Measurements from ENCODE around the gene JAKMIP1. TPM values are rescaled to one million over a fixed set of nuclear protein-coding genes. Genes with fewer than 3 reads are reported as not detected.

JAKMIP1 gene
- total RNA-seq, 4 donors from 2014 or later = 1.2 to 6.6 TPM; not detected in 2

GRCh38 chr4:6194458-6195195 lies 5.7 kb downstream of the JAKMIP1 start:
- H3K9me3 ChIP-seq = peaks cover 0 to 3% (median 0%) of the 10 kb centered on the region in 4 donors
- H3K4me1 ChIP-seq = peaks cover 0 to 11% (median 3%) of the 10 kb centered on the region in 4 donors
- H3K36me3 ChIP-seq = no peaks in the 10 kb centered on the region
- DNase-seq = peak in 1 of 3 donors; percentile 25
- TF ChIP-seq, protein P1, sequence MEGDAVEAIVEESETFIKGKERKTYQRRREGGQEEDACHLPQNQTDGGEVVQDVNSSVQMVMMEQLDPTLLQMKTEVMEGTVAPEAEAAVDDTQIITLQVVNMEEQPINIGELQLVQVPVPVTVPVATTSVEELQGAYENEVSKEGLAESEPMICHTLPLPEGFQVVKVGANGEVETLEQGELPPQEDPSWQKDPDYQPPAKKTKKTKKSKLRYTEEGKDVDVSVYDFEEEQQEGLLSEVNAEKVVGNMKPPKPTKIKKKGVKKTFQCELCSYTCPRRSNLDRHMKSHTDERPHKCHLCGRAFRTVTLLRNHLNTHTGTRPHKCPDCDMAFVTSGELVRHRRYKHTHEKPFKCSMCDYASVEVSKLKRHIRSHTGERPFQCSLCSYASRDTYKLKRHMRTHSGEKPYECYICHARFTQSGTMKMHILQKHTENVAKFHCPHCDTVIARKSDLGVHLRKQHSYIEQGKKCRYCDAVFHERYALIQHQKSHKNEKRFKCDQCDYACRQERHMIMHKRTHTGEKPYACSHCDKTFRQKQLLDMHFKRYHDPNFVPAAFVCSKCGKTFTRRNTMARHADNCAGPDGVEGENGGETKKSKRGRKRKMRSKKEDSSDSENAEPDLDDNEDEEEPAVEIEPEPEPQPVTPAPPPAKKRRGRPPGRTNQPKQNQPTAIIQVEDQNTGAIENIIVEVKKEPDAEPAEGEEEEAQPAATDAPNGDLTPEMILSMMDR (IDR thresholded peaks at IDR 0.05) = no peak
- TF ChIP-seq POLR2A (IDR thresholded peaks at IDR 0.05) = no peak
- no peak overlapping the region for H3K27ac ChIP-seq
- no peak overlapping the region for H3K4me3 ChIP-seq
- H3K27me3 ChIP-seq = peaks cover 0 to 13% of the 10 kb centered on the region in 2 donors

GRCh38 chr4:6193399-6193798 lies 7.0 kb downstream of the JAKMIP1 start:
- H3K4me1 ChIP-seq = no peaks in the 10 kb centered on the region
- no peak overlapping the region for H3K4me3 ChIP-seq
- H3K9me3 ChIP-seq = no peaks in the 10 kb centered on the region
- no peak for TF ChIP-seq POLR2A (IDR thresholded peaks at IDR 0.05)
- TF ChIP-seq, protein P1 (IDR thresholded peaks at IDR 0.05) = no peak
- peak in 1 of 3 donors; percentile 14 for DNase-seq
- H3K27me3 ChIP-seq = peaks cover 0 to 1% of the 10 kb centered on the region in 2 donors
- H3K36me3 ChIP-seq = no peaks in the 10 kb centered on the region
- no peak overlapping the region for H3K27ac ChIP-seq

DNA sequence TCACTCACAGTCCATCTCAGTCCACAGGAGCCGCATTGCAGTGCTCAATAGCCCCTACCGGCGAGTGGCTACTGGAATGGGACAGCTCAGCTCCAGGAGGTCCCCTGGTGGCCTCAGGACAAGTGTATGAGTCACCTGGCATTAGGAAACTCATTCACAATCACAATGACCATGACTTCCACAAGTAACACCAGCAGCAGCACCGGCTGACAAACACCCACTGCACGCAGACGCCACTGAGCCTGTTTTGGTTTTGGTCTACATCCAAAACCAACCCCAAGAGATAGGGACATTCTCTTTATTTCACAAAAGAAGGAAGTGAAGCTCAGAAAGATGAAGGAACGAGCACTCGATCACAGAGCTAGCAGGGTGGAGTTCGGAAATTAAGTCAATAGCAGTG lies 8.1 kb downstream of the JAKMIP1 start:
- Histone ChIP-seq H3K4me1 (no peaks in the 10 kb centered on the region), H3K27me3 (no peaks in the 10 kb centered on the region), H3K4me3 (no peak overlapping the region), H3K27ac (no peak overlapping the region), H3K9me3 (no peaks in the 10 kb centered on the region), H3K36me3 (no peaks in the 10 kb centered on the region)
- DNase-seq = no peak
- no peak for TF ChIP-seq POLR2A (IDR thresholded peaks at IDR 0.05)
- TF ChIP-seq, protein P1 (IDR thresholded peaks at IDR 0.05) = no peak

DNA sequence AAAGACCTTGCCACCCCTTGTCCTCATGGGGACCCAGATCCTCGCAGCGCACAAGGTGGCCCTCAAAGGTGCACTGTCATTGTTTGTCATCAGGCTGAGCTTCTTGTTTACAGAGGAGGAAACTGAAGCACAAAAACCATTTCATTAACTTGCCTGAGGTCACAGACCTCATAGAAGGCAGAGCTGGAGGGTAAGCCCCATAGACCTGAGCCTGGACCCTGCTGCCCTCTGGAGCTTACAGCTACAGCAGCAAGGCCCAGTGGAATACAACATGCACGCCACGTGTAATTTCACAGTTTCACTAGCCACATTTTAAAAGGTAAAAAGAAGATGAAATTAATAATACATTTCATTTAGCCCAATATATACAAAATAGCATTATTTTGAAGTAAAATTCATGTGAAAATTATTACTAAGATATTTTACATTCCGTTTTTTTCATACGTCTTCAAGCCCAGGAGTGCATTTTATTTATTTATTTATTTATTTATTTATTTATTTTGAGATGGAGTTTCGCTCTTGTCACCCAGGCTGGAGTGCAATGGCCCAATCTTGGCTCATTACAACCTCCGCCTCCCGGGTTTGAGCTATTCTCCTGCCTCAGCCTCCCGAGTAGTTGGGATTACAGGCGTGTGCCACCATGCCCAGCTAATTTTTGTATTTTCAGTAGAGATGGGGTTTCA lies 8.8 kb downstream of the JAKMIP1 start:
- Histone ChIP-seq H3K4me1 (no peaks in the 10 kb centered on the region), H3K4me3 (no peak overlapping the region), H3K9me3 (no peaks in the 10 kb centered on the region), H3K27ac (no peak overlapping the region), H3K36me3 (no peaks in the 10 kb centered on the region), H3K27me3 (no peaks in the 10 kb centered on the region)
- no peak for DNase-seq
- TF ChIP-seq, protein P1 (IDR thresholded peaks at IDR 0.05) = no peak
- no peak for TF ChIP-seq POLR2A (IDR thresholded peaks at IDR 0.05)

DNA sequence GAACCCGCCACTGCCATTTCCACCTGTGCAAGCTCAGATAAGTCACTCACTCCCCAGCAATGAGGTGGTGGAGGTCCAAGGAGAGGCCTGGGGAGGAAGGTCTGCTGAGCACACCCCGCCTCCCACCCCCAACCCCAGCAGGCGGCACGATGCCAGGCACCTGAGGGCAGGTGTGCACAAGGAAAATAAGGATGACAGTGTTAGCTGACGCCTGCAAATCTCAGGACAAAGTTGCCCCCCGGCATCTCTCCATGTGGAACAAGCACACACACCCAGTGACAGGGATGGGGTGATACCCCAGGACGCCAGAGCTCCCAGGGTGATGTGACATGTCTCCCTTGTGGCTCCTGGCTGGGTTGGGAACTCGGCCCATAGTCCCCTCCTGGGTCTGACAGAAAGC lies 9.9 kb downstream of the JAKMIP1 start:
- no peak overlapping the region for H3K4me3 ChIP-seq
- H3K9me3 ChIP-seq = no peaks in the 10 kb centered on the region
- no peak overlapping the region for H3K27ac ChIP-seq
- H3K27me3 ChIP-seq = no peaks in the 10 kb centered on the region
- no peaks in the 10 kb centered on the region for H3K4me1 ChIP-seq
- no peaks in the 10 kb centered on the region for H3K36me3 ChIP-seq
- TF ChIP-seq, protein P1 (IDR thresholded peaks at IDR 0.05) = no peak
- no peak for TF ChIP-seq POLR2A (IDR thresholded peaks at IDR 0.05)
- DNase-seq = no peak
